SW 1271 (cell line): Measurements from ENCODE around the gene HBM.
"Not testable (repeated sequence)": the region's sequence is repeated elsewhere in the genome, so short reads cannot be mapped to it uniquely, and the experiment has no call there.

Experiments
- DNase-seq, 2 experiments: peaks; one replicate each; lab custom pipeline; 2025; lab: John Stamatoyannopoulos, UW

The HBM gene

GRCh38 chr16:146646-147045 is 19.1 kb upstream of the HBM start:
- no peak for DNase-seq

- no peak for DNase-seq
Measured at GRCh38 chr16:149024-149660, 16.6 kb upstream of the HBM start.

- DNase-seq, result no peak
Measured at GRCh38 chr16:152141-153128, 13.3 kb upstream of the HBM start, which contains the start of gene HBZ. Gene HBZ (plus strand): TSS chr16:152644. CDS start chr16:152910, 266 bp downstream.

GRCh38 chr16:153129-153521 is 12.7 kb upstream of the HBM start:
- DNase-seq, result not testable (repeated sequence)

- DNase-seq, result not testable (repeated sequence)
Measured at GRCh38 chr16:153550-154216, 12.1 kb upstream of the HBM start.

GRCh38 chr16:154217-155030 is 11.4 kb upstream of the HBM start:
- DNase-seq, result no peak

GRCh38 chr16:155031-155398 is 10.8 kb upstream of the HBM start:
- no peak for DNase-seq

- DNase-seq, result no peak
Measured at GRCh38 chr16:159136-159849, 6.5 kb upstream of the HBM start.

- not testable (repeated sequence) for DNase-seq
Measured at GRCh38 chr16:160242-160641, 5.5 kb upstream of the HBM start.

- no peak for DNase-seq
Measured at GRCh38 chr16:160691-161190, 5.0 kb upstream of the HBM start.

GRCh38 chr16:162271-162991 is 3.3 kb upstream of the HBM start:
- no peak for DNase-seq

- not testable (repeated sequence) for DNase-seq
Measured at GRCh38 chr16:163139-163538, 2.6 kb upstream of the HBM start.

GRCh38 chr16:163696-164095 is 2.1 kb upstream of the HBM start:
- DNase-seq, result not testable (repeated sequence)

- not testable (repeated sequence) for DNase-seq
Measured at GRCh38 chr16:164134-164823, 1.5 kb upstream of the HBM start.

GRCh38 chr16:164827-165538 is 795 bp upstream of the HBM start:
- no peak for DNase-seq

GRCh38 chr16:166375-167121 is 770 bp downstream of the HBM start:
- DNase-seq, result no peak

GRCh38 chr16:167122-167690 is 1.4 kb downstream of the HBM start:
- DNase-seq, result no peak

GRCh38 chr16:168424-168823 is 2.6 kb downstream of the HBM start:
- DNase-seq, result no peak
